AG04450 (cell line): ENCODE measurements around the gene LHX3. TPM values are rescaled to one million over a fixed set of nuclear protein-coding genes. Genes with fewer than 3 reads are reported as not detected.

Experiments used
- CTCF ChIA-PET: fragments of 300-600, 350-600 bp; formaldehyde crosslinking; extraction: SDS; loops from one replicate; lab custom pipeline; 2022; ENCODE audit warnings: antibody characterized with exemption, inconsistent platforms; lab: Charles Lee
- POLR2A ChIA-PET: fragments of 350-600 bp; formaldehyde crosslinking; extraction: SDS; loops from one replicate; lab custom pipeline; 2021; ENCODE audit warnings: antibody characterized with exemption, inconsistent platforms; lab: Yijun Ruan, JAX
- DNase-seq: peaks from one replicate; pipeline ENCODE4 v3.0.0-alpha.2; 2011; ENCODE audit warnings: low read depth, low spot score
- H3K27ac ChIP-seq: one replicate; pipeline ENCODE4 v1.5.1; 2012; ENCODE audit warnings: low read depth, low read length, control low read depth
- H3K27me3 ChIP-seq: one replicate; pipeline ENCODE4 v1.6.0; 2012; ENCODE audit warnings: low read length; ENCODE audit not compliant: control insufficient read depth, insufficient read depth
- H3K4me3 ChIP-seq: 2 replicates; pipeline ENCODE4 v1.5.1; 2011; ENCODE audit warnings: mild to moderate bottlenecking, low read depth, low read length, control low read depth
- H3K9me3 ChIP-seq: 2 replicates; pipeline ENCODE4 v1.5.1; 2012; ENCODE audit warnings: low read length; ENCODE audit not compliant: control insufficient read depth, insufficient read depth
- CTCF ChIP-seq: IDR thresholded peaks from 2 replicates; pipeline ENCODE4 v1.5.1; 2011; ENCODE audit warnings: low read depth, low read length, control low read depth, inconsistent platforms
- polyA plus RNA-seq: library from polyadenylated mRNA; depleted of rRNA; stranded (reverse); fragments of >200 nt; gene quantifications from 2 replicates; pipeline ENCODE4 v1.2.3, GENCODE V29; 2011

The LHX3 gene
- polyA plus RNA-seq, 1 experiment, result not detected

- TF ChIP-seq CTCF, result no peak
- Histone ChIP-seq H3K9me3 (peaks cover 4% of the 10 kb centered on the region), H3K27me3 (peaks cover 2% of the 10 kb centered on the region), H3K4me3 (no peak overlapping the region), H3K27ac (no peak overlapping the region)
- POLR2A ChIA-PET, result no interaction called here
- CTCF ChIA-PET, result no interaction called here
- no peak for DNase-seq
Measured at GRCh38 chr9:136216541-136217244, 11.8 kb upstream of the LHX3 start.

GRCh38 chr9:136213733-136214132 lies 8.8 kb upstream of the LHX3 start:
- CTCF ChIA-PET, result interaction anchor here (2.1 kb wide), 1 partner anchor 12 kb away, joined by 10 read pairs; no protein-coding TSS in a partner anchor
- Histone ChIP-seq H3K9me3 (peaks cover 4% of the 10 kb centered on the region), H3K27me3 (no peaks in the 10 kb centered on the region), H3K27ac (no peak overlapping the region), H3K4me3 (no peak overlapping the region)
- no peak for DNase-seq
- no peak for TF ChIP-seq CTCF
- POLR2A ChIA-PET, result no interaction called here

DNA sequence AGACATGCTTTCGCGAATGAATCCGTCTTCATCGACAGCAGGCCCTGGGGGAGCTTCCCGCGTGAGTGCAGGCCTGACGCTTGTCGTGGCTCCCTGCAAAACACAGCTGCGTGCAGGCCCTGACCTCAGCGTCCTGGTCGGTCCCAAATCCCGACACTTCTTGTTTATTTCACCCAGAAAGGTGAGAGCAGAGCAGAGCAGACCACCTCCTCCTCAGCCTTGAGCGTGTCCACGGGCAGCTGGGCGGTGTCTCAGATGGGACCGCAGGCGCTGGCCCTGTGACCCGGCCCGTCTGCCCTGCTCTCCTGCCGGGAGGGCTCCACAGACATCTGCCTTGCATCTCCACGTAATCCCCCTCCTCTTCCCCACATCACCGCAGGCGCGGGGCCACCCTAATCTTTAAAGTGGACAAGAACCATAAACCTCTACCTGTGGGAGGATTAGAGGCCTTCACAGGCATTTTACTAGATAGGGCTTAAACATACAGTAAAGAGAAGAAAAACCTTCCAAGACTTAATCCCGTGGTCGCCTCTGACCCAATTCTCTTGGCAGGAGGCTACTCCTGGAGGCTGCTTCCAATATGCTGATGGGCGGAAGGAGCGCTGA lies 7.5 kb upstream of the LHX3 start:
- Histone ChIP-seq H3K9me3 (peaks cover 4% of the 10 kb centered on the region), H3K27me3 (no peaks in the 10 kb centered on the region), H3K27ac (no peak overlapping the region), H3K4me3 (no peak overlapping the region)
- POLR2A ChIA-PET, result interaction anchor here (0.7 kb wide), 1 partner anchor 55 kb away, joined by 4 read pairs; no protein-coding TSS in a partner anchor
- CTCF ChIA-PET, result interaction anchor here (0.6 kb wide), 1 partner anchor 12 kb away, joined by 3 read pairs; no protein-coding TSS in a partner anchor
- no peak for DNase-seq
- no peak for TF ChIP-seq CTCF

GRCh38 chr9:136211441-136212344 lies 6.8 kb upstream of the LHX3 start:
- no peak for DNase-seq
- H3K27ac ChIP-seq, result no peak overlapping the region
- POLR2A ChIA-PET, result no interaction called here
- CTCF ChIA-PET, result interaction anchor here (0.6 kb wide), 1 partner anchor 13 kb away, joined by 3 read pairs; no protein-coding TSS in a partner anchor
- no peak overlapping the region for H3K4me3 ChIP-seq
- peaks cover 4% of the 10 kb centered on the region for H3K9me3 ChIP-seq
- no peak for TF ChIP-seq CTCF
- no peaks in the 10 kb centered on the region for H3K27me3 ChIP-seq
